Thoracic aorta (tissue), 2 donors: ENCODE results near the gene FAM83G. TPM values are rescaled to one million over a fixed set of nuclear protein-coding genes. Genes with fewer than 3 reads are reported as not detected.

ENCODE experiments used
- ATAC-seq: fragments of 150-250 bp; one replicate; pipeline ENCODE4 v1.8.0; 2017; ENCODE audit warnings: low read depth; ENCODE audit not compliant: insufficient number of reproducible peaks, low FRiP score
- DNase-seq: peaks from one replicate; pipeline ENCODE4 v3.0.0-alpha.2; 2020; ENCODE audit warnings: low spot score
- H3K27ac ChIP-seq, 2 donors: fragments of 200-600 bp; sonication (generic); 1 replicate in 1 of 2; 2 replicates in 1 of 2; pipeline ENCODE4 v1.5.1; 2016; ENCODE audit warnings: mild to moderate bottlenecking in 2 of 2, moderate library complexity in 2 of 2
- H3K27me3 ChIP-seq: fragments of 200-600 bp; sonication (generic); replicated peaks from 2 replicates; pipeline ENCODE4 v1.6.0; 2016; ENCODE audit warnings: mild to moderate bottlenecking; ENCODE audit not compliant: insufficient read depth
- H3K36me3 ChIP-seq: fragments of 200-600 bp; sonication (generic); one replicate; pipeline ENCODE4 v1.5.1; 2016
- H3K4me1 ChIP-seq, 2 donors: fragments of 200-600 bp; sonication (generic); 1 replicate in 1 of 2; 2 replicates in 1 of 2; pipeline versions ENCODE4 v1.5.1 to v1.6.0; 2016; ENCODE audit warnings: low read depth in 2 of 2, mild to moderate bottlenecking in 1 of 2; ENCODE audit not compliant: control insufficient read depth in 1 of 2
- H3K4me3 ChIP-seq: fragments of 200-600 bp; sonication (generic); 2 replicates; pipeline ENCODE4 v1.5.1; 2016; ENCODE audit warnings: mild to moderate bottlenecking
- H3K9me3 ChIP-seq: fragments of 200-600 bp; sonication (generic); 2 replicates; pipeline ENCODE4 v1.5.1; 2016
- total RNA-seq, 2 donors: library from RNA; depleted of rRNA; stranded (reverse); fragments of >200 nt; gene quantifications; one replicate each; pipeline versions ENCODE4 v1.1.0 to v1.2.3, GENCODE V29; 2016
- TF ChIP-seq, protein P1 (sequence below): fragments of 200-600 bp; sonication (generic); IDR thresholded peaks from one replicate; pipeline ENCODE4 v1.5.1; 2019; ENCODE audit warnings: antibody characterized with exemption

FAM83G gene
- total RNA-seq, 2 donors from 2014 or later = 10.8 to 19.8 TPM

DNA sequence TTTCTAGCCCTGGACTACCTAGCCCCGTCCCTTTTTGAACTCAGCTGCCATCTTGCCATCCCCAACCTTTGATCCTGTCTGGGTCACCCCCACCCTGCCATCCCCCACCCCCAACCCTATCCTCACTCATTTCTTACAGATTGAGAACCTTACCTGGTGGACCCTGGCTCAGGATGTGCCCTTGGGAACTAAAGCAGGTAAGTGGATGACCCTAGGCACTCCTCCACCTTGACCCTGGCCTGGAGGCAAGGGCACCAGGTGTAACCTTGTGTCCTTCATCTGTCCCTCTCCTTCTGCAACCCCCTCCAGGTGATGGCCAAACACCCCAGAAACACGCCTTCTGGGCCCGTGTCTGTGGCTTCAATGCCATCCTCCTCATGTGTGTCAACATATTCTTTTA is 15.5 kb upstream of the FAM83G start:
- H3K4me1 ChIP-seq = no peaks in the 10 kb centered on the region
- TF ChIP-seq, protein P1, sequence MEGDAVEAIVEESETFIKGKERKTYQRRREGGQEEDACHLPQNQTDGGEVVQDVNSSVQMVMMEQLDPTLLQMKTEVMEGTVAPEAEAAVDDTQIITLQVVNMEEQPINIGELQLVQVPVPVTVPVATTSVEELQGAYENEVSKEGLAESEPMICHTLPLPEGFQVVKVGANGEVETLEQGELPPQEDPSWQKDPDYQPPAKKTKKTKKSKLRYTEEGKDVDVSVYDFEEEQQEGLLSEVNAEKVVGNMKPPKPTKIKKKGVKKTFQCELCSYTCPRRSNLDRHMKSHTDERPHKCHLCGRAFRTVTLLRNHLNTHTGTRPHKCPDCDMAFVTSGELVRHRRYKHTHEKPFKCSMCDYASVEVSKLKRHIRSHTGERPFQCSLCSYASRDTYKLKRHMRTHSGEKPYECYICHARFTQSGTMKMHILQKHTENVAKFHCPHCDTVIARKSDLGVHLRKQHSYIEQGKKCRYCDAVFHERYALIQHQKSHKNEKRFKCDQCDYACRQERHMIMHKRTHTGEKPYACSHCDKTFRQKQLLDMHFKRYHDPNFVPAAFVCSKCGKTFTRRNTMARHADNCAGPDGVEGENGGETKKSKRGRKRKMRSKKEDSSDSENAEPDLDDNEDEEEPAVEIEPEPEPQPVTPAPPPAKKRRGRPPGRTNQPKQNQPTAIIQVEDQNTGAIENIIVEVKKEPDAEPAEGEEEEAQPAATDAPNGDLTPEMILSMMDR = no peak
- no peak overlapping the region for H3K27ac ChIP-seq
- DNase-seq (no peak), ATAC-seq (no peak)
- no peaks in the 10 kb centered on the region for H3K9me3 ChIP-seq
- H3K4me3 ChIP-seq = no peak overlapping the region
- no peaks in the 10 kb centered on the region for H3K36me3 ChIP-seq
- H3K27me3 ChIP-seq = no peaks in the 10 kb centered on the region

DNA sequence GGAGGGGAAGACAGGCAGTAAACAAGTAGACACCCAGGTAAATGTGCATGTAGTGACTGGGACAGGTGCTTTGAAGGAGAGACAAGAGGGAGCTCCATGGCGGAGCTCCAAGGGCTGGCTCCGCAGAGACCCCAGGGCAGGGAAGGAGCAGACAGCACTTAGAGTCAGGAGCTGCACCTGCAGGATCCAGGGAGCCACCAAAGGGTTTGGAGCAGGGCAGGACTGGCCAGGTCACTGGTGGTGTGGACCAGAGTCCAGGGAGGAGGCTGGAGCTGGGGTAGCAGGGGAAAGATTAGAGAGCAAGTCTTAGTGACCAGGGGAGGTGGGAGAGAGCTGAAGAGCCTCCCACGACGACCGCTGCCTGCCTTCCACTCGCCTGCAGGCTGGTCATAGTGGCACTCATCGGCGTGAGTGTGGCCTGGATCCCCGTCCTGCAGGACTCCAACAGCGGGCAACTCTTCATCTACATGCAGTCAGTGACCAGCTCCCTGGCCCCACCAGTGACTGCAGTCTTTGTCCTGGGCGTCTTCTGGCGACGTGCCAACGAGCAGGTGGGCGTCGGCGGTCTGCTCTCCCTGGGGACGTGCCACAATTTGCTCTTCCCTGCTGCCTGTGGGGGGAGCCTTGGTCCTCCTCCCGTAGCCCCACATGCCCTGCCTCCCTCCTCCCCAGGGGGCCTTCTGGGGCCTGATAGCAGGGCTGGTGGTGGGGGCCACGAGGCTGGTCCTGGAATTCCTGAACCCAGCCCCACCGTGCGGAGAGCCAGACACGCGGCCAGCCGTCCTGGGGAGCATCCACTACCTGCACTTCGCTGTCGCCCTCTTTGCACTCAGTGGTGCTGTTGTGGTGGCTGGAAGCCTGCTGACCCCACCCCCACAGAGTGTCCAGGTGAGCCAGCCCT is 14.7 kb upstream of the FAM83G start:
- ATAC-seq (no peak), DNase-seq (no peak)
- H3K9me3 ChIP-seq = no peaks in the 10 kb centered on the region
- no peak overlapping the region for H3K4me3 ChIP-seq
- TF ChIP-seq, protein P1 = no peak
- H3K27me3 ChIP-seq = no peaks in the 10 kb centered on the region
- no peaks in the 10 kb centered on the region for H3K4me1 ChIP-seq
- no peaks in the 10 kb centered on the region for H3K36me3 ChIP-seq
- H3K27ac ChIP-seq = no peak overlapping the region

DNA sequence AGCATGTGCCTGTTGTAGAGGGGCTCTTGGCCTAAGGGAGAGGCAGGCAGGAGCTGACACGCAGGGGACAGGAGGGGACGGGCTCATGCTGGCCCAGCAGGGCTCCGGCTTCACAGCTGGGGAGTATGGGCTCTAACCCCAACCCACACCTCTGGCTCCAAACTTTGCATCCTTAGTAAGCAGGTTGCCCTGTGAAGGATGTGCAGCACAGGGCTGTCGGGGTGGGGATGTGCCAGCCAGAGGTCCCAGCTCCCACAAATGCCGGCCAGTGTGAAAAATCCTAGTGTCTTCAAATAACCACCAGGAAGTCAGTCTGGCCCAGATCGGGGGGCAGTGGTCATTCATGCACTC is 14.0 kb upstream of the FAM83G start:
- TF ChIP-seq, protein P1 = no peak
- Histone ChIP-seq H3K9me3 (no peaks in the 10 kb centered on the region), H3K27ac (no peak overlapping the region), H3K4me3 (no peak overlapping the region), H3K36me3 (no peaks in the 10 kb centered on the region), H3K27me3 (no peaks in the 10 kb centered on the region), H3K4me1 (no peaks in the 10 kb centered on the region)
- DNase-seq (no peak), ATAC-seq (no peak)

DNA sequence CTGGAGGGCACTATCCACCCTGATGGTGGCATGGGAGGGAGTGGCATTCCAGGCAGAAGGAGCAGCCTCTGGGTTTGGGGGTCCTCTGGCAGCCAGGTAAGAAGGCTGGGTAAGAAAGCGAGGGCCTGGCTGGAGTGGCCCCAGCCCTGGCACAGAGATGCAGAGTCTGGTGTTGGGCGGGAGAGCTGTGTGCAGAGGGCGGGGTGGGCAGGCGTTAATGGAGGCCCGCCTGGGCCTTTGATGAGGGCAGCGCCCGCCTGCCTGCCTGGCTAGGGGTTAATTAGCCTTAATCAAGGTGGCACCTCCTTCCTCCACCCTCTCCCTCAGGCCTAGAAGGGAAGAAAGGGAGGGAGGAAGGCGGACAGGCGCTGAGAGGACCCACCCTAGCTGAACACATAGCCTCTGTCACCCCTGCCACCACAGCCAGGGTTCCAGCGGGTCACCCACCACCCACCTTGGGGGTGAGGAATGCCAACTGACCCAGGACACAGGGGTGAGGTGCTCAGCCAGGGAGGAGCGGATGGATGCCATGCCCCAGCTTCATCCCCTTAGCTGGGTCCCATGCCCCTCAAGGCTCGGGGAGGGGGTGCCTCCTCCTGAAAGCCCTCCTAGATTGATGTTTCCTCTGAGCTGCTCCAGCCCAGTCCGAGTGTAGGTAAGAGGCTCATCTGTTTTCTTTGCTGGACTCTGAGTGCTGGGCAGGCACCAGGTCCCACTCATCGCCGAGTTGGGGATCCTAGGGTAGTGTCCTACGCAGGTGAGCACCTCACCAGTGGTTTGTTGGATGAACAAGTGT is 13.4 kb upstream of the FAM83G start:
- no peaks in the 10 kb centered on the region for H3K9me3 ChIP-seq
- H3K27ac ChIP-seq = no peak overlapping the region
- no peak overlapping the region for H3K4me3 ChIP-seq
- H3K4me1 ChIP-seq = no peaks in the 10 kb centered on the region
- DNase-seq = no peak
- no peaks in the 10 kb centered on the region for H3K36me3 ChIP-seq
- TF ChIP-seq, protein P1 = no peak
- H3K27me3 ChIP-seq = no peaks in the 10 kb centered on the region
- no peak for ATAC-seq

DNA sequence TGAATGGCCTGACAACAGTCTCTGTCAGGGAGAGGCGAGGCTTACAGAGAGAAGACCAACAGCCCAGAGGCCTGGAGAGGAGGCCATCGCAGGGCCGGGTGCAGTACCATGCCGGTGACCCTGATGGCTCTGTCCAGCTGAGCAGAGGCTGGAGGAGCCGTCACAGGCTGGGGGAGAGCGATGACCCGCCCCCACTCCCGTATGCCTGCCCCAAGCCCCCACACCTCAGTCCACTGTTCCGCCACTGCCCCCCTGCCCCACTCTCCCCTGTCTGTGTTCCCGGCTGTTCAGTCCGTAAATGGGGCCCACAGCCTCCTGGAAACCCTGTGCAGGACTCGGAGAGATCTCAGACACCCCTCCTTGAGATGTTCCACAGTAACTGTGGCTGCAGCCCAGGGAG is 12.8 kb upstream of the FAM83G start:
- H3K4me1 ChIP-seq = no peaks in the 10 kb centered on the region
- DNase-seq = no peak
- TF ChIP-seq, protein P1 = no peak
- no peak for ATAC-seq
- H3K27me3 ChIP-seq = no peaks in the 10 kb centered on the region
- no peaks in the 10 kb centered on the region for H3K9me3 ChIP-seq
- H3K36me3 ChIP-seq = no peaks in the 10 kb centered on the region
- no peak overlapping the region for H3K27ac ChIP-seq
- H3K4me3 ChIP-seq = no peak overlapping the region
